ENCODE results near the gene KCNH3.
A peak's percentile ranks its signal among the peaks of the same experiment; 100 is the strongest.
"Not testable (repeated sequence)": the region's sequence is repeated elsewhere in the genome, so short reads cannot be mapped to it uniquely, and the experiment has no call there.

The KCNH3 gene

GRCh38 chr12:49538510-49539403 lies at the start of gene KCNH3:
KCNH3 (plus strand) TSS chr12:49539030; CDS start chr12:49539417, 387 bp downstream.
- peak; percentile 76 for DNase-seq

- DNase-seq: no peak
These were observed 49.7 kb upstream of the KCNH3 start for GRCh38 chr12:49489154-49489553.

- DNase-seq: no peak
These were observed 49.1 kb upstream of the KCNH3 start for GRCh38 chr12:49489720-49490119.

- no peak for DNase-seq
These were observed 47.0 kb upstream of the KCNH3 start for GRCh38 chr12:49491823-49492222.

- DNase-seq: no peak
These were observed 44.9 kb upstream of the KCNH3 start for GRCh38 chr12:49493900-49494299.

- no peak for DNase-seq
These were observed 42.1 kb upstream of the KCNH3 start for GRCh38 chr12:49496417-49497360.

GRCh38 chr12:49501895-49502294 lies 36.9 kb upstream of the KCNH3 start:
- DNase-seq: no peak

GRCh38 chr12:49502590-49502989 lies 36.2 kb upstream of the KCNH3 start:
- DNase-seq: no peak

GRCh38 chr12:49503674-49504180 lies 35.1 kb upstream of the KCNH3 start:
- no peak for DNase-seq

- DNase-seq: no peak
These were observed 33.2 kb upstream of the KCNH3 start for GRCh38 chr12:49505672-49506071.

GRCh38 chr12:49507139-49507538 lies 31.7 kb upstream of the KCNH3 start:
- no peak for DNase-seq

- not testable (repeated sequence) for DNase-seq
These were observed 29.1 kb upstream of the KCNH3 start for GRCh38 chr12:49509681-49510080.

- no peak for DNase-seq
These were observed 27.4 kb upstream of the KCNH3 start for GRCh38 chr12:49511410-49511809.

- DNase-seq: no peak
These were observed 26.3 kb upstream of the KCNH3 start for GRCh38 chr12:49512546-49512945.

GRCh38 chr12:49515266-49515665 lies 23.6 kb upstream of the KCNH3 start:
- no peak for DNase-seq

- DNase-seq: no peak
These were observed 19.8 kb upstream of the KCNH3 start for GRCh38 chr12:49518914-49519573.

GRCh38 chr12:49519574-49519936 lies 19.3 kb upstream of the KCNH3 start:
- no peak for DNase-seq

GRCh38 chr12:49521389-49521788 lies 17.4 kb upstream of the KCNH3 start:
- no peak for DNase-seq

- no peak for DNase-seq
These were observed 14.0 kb upstream of the KCNH3 start for GRCh38 chr12:49524660-49525324.

GRCh38 chr12:49525942-49526341 lies 12.9 kb upstream of the KCNH3 start:
- no peak for DNase-seq

GRCh38 chr12:49527361-49528130 lies 11.3 kb upstream of the KCNH3 start:
- DNase-seq: no peak

GRCh38 chr12:49529414-49529813 lies 9.4 kb upstream of the KCNH3 start:
- no peak for DNase-seq

Measured in NCI-H1105 (cell line).